HG03159 (cell line): ENCODE data around the gene PTCSC3.

ENCODE experiments used
- ATAC-seq: cut with Tn5 transposase; IDR thresholded peaks from one replicate; pipeline ENCODE4 v1.9.1; 2021; ENCODE audit warnings: mild to moderate bottlenecking, moderate library complexity; ENCODE audit not compliant: unreplicated experiment

PTCSC3 gene

DNA sequence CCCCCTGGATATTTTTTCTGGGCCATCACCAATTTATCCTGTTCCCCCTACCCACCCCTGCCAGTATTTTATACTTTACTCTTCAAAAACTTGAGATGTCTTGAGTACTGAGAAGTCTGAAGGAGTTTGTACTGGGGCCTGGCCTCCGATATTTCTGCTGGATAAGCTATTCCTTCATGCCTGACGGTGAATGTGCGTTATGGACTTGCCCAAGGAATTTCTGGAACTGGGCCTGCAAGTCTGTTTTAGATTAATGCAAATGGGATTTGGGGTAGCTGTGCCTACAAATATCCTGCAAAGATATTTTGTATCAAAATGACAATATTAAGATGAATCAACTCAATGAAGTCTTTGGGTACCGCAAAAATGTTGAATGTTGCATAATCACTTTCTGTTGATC lies at the start of gene PTCSC3:
PTCSC3 (minus strand) TSS at position 199 of the 400 bp plus-strand sequence.
- ATAC-seq = no peak

DNA sequence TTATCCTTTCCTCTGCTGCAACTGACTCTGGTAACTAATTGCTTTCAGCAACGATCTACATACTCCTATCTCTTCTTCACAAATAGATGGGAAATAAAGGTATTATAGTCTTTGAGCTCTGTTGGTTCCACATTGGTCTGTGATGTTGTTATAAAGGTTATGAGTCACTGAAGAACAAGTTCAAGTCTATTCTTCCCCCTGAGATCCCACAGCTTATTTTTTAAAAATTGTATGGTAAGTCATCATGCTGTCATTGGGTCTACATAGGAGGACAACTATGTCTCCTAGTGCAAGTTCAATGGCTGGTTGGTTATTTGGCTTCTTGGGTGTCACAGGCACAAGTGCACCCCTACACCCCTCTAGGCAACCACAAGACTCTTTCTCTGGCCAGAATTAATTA lies 49.6 kb upstream of the PTCSC3 start:
- ATAC-seq = no peak

DNA sequence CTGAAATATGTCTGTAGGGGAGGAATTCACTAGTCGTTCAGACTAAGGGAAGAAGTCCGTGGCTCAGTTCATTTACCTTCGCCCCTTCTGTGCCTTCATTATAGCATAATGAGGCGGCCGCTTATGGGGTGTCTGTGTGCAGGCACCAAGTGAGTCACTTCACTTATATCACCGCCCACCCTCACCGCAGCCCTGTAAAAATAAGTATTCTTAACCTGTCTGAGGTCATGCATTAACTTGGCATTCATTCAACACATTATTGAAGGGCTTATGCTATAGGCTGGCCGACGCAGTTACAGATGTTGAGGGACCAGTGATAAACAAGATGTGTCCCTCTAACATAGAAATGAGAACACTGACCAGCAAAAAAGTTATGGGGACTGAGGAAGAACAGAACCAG lies 47.7 kb upstream of the PTCSC3 start:
- ATAC-seq = no peak

DNA sequence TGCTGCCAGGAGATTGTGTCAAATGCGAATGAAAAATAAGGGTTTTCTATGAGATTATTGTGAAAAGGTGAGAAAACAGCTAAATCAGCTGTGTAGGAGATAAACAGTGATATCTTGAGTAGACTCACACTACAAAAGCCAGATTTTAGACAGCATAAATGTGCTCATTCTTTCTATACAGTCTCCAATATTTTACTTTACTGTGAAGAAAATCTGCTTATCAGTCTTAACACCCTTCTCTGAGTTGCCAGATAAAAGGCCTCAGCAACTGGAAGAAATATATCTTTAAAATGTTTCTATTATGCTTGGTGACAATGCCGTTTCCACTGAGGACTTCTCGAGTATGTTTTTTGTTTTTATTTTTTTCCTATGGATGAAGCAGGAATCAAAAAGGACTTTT lies 47.0 kb upstream of the PTCSC3 start:
- no peak for ATAC-seq

DNA sequence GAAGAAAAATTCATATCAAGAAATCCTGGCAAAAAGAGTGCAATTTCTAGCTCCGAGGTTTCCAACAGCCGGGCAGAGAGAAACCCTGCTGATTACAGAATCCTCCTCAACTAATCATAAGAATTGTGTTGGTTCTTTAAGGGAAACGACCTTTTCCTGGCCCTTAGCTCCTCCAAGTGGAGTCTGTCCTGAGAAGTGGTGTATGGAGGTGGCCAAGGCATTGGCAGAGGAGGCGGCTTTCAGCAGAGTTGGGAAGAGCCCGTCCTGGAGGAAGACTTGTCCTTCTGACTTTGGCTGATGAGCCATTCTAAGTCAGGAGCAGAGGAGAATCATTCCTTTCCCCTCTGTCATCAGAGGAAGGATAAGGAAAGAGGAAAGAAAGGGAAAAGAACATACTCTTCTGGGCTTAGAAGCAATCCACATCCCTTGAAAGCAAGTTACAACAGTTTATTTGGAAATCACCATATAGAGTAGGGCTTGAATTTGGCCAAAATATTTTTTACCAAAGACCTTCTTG lies 46.5 kb upstream of the PTCSC3 start:
- ATAC-seq = no peak

DNA sequence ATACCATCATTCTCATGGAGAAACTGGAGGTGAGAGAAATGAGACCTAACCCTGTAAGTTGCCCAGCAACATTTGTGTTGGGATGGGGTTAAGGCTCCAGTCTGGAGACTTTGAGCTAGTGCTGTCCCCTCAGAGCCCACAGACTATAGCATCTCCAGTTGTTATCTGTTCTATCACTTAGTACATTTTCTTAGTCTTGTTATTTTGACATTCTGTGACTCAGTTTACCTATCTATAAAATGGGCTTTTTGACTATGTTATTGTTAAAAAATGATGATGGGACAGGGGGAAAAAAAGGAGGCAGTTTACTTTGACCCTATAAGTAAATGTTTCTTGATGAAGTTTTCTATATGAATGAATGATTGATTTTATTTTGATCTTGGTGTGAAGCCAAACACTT lies 45.8 kb upstream of the PTCSC3 start:
- no peak for ATAC-seq

DNA sequence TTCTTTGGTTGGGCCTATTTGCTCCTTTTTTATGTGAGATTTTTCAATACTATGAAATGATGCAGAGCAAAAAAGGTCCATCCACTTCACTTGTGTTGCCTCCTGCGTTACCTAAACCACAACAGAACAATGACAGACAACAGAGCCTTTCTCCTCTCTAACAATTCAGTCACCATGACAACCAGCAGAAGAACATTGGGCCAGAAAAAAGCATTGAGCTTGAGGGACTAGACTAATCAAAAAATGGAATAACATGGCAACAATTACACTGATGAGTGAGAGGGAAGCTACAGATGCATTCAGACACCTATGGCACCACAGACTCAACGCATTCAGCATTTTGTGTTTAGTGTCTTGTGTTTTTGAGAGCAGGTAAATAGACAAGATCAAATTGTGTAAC lies 44.6 kb upstream of the PTCSC3 start:
- ATAC-seq = no peak

DNA sequence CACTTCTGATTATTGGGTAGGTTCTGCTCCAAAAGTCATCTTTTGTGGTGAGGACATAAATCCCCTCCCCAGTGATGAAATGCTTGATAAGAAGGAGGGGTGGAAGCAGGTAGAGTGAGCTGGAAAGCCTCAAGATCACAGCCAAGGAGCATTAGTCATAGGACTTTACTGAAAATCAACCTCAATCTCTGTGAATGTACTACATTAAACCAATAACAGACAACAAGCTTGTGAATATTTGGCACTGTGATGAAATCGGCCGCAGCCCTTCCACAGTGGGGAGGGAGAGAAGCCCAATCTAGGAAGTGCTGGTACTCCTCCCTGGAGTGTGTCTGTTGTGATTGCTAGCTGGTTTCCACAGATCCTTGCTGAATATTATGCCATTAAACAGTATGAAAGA lies 41.2 kb upstream of the PTCSC3 start:
- no peak for ATAC-seq

DNA sequence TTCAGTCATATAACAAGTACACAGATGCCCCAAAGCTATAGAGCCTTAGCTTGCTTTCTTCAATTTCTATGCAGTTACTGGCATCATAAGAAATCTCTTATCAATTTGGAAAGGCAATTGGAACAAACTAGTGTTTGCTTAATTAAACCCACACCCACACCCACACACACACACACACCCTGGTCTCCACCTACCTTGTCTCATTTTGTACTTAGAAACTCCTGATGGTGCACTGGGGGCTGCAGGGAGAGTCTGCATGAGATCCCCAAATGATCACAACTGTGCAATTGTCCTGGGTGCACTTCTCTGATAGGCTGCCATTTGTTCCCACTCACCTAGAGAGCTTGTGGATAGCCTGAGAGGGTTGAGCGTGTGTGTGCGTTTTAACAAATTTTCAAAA lies 40.5 kb upstream of the PTCSC3 start:
- no peak for ATAC-seq

DNA sequence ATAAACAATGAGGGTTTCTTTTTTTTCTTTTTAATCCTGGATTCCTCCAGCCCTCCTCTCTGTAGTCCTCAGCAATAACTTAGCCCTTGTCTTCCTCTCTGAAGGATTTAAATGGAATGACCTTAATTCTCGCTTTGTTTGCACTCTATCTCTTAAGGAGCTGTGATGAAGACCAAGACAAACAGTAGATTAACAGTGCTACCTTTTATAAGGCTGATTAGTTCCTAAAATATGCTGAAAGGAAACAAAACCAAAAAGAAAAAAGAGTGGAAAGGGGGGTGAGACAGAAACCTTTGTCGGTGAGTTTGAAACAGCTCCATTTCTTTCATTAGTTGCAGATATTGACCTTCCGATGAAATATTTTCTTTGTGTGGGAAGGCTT lies 38.7 kb upstream of the PTCSC3 start:
- ATAC-seq = no peak

DNA sequence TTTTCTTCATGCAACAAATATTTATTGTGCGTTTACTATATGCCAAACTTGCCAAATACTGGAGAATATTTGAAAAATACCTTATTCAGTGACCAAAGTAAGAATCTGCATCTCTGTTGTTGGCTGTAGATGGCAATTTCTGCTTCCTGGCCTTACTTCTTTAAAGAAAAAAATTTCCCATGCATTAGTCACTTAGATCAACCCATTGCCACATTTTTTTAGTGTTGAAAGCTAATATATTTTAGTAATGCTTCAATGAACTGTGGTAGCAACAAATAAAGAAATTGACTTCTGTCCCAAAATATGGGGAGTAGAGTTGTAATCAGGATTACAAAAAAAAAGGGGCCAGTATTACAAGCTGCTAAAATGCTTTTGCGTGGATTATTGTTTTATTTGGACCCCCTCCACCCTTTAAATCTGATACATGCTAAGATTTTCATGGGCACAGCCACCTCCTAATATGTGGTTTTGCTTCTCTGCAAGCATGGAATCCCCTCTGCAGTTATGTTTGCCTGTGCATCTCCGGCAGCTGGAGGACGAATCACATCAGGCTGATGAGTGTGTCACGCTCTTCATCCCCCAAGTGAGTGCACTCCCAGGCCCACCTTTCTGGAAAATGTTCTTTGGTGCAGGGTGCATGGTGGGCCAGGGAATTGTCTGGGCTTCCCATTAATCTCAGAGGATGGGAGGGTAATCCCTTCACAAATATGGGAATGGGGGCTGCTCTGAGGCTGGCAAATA lies 38.1 kb upstream of the PTCSC3 start:
- ATAC-seq = no peak

DNA sequence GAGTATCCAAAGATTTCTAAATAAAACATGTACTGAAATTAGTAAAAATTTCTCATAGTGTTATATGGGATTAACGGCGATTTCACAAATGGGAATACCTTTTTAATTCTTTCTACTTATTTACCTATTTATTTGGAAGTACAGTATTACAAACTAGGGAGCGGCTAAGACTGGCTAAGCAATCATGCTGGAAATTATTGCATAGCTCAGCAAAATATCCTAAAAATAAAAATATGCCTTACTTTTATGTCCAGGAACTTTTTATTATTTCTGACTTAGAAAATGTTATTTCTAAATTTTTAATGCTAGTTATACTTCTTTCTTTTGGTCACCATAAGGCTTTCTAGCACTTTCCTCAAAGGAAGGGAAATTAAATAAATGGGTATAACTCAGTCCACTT lies 36.5 kb upstream of the PTCSC3 start:
- no peak for ATAC-seq

DNA sequence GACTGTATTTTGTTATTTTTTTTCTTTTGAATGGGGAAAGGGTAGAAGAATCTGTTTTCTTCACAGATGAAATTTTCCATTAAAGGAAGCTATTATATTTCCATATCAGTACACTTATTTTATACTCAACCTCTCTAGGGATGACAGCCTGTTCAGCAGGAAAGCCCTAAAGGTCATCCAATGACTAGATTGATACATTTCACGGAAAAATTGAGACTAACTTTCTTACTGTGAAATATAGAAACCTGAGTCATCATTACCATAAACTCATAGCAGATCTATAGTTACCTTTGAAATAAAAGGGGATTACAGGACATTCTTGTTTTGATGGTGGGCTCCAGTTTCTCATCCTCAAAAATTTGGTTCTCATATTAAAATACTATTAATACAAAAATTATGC lies 36.1 kb upstream of the PTCSC3 start:
- ATAC-seq = no peak

DNA sequence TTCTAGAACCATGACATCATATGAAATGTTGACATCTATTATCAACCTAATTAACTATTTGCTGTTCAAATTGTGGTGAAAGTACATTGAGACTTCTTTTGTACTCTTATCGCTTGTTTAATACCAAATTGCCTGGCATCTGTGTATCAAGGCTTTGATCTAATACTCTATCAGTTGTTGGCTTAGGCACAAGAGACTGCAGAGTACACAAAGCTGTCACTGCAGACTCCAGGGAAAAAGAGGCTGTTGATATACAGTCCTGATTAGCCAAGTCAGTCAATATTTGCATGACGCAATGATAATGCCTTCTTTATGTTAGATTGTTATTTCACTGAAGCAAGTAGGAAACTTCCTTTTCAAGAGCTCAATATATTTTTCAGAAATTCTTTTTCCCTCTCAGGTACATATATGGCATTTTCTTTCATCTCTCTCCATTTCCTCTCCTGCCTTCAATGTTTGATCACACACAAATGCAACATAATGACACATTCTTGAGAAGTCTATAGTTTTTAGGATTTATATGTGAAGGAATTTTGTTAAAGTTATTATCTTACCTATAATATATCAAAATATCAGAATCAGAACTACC lies 32.3 kb upstream of the PTCSC3 start:
- ATAC-seq = no peak

DNA sequence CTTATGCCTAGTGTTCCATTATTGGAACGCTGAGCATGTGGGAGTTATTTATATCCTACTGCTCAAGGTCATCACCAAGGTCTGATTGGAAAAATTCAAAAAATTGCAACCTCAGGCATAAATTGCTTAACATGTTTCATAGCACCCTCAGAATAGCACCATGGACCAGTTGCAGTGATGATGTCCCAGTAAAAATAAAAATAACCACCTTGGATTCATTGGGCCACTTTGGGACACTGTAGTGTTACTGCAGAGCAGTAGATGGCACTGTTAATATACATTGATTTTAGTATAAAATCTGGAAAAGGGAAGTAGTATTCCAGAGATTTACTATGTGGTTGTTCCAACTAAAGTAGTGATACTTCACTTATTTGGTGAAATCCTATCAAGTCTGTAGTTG lies 31.0 kb upstream of the PTCSC3 start:
- no peak for ATAC-seq

DNA sequence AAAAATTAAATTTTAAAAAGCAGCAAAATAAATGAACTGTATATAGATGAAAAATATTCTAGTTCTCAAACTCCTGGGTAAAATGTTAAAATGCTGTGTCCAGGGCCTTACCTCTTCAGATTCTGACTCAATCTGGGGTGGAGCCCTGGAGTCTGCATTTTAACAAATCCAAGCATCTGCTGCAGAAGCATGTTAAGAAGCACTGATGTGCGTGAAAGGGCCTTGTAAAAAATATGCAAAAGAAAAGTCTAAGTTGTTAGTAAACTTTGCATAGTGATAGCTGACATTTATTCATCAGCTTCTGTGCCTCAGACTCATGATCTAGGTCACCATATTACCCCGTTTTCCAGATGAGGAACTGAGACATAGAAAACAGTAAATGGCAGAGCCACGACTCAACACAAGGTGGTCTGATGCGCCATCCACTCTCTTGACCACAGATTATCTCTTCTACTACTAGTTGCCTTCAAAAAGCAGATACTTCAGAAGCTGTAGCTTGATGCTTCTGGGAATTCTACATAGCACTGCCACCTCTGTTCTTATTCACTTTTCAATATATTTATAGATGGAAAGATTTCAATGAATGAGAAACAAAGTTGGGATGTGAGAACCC lies 28.0 kb upstream of the PTCSC3 start:
- ATAC-seq = no peak

DNA sequence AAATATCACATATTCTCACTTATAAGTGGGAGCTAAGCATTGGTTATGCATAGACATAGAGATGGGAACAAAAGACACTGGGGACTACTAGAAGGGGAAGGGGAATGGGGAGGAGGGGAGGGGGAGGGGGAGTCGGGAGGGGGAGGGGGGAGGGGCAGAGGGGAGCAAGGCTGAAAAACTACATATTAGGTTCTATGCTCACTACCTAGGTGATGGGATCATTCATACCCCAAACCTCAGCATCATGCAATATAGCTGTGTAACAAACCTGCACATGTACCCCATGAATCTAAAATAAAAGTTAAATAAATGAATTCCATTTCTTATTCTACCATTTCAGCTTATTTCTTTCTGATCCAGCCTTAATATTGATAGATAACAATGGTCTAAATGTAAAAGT lies 21.9 kb upstream of the PTCSC3 start:
- no peak for ATAC-seq

DNA sequence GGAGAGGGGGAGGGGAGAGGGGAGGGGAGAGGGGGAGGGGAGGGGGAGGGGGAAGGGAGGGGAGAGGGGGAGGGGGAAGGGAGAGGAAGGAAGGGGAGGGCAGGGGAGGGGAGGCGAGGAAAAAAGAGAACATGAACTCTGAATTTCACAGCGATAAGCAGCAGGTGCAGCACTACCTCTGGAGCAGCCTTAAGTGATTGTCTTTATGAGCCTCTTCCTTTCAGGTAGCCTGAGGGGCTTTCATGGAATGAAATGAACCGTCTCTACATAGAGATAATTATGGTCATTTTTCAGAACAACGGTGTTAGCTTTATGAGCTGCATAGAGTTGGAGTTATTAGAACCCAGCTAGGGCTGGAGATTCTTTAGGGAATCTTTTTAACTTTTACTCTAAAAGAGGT lies 18.1 kb upstream of the PTCSC3 start:
- ATAC-seq = no peak

DNA sequence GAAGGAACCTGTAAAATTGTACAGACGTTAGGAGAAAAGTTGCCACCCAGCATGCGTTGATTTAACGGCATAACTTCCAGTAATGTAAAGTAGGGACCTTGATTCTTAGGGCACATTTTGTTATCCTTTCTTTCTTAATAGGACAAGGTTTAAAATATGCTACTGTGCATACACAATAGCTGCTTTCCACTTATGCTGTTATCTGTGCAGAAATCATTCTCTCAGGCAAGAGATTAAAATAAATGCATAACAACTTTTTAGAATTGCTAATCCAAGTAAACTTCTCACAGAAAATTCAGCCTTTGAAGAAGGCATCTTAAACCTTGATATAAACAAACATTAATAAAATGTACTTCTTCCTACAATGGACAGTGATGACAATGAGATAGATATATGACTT lies 16.0 kb upstream of the PTCSC3 start:
- ATAC-seq = no peak

DNA sequence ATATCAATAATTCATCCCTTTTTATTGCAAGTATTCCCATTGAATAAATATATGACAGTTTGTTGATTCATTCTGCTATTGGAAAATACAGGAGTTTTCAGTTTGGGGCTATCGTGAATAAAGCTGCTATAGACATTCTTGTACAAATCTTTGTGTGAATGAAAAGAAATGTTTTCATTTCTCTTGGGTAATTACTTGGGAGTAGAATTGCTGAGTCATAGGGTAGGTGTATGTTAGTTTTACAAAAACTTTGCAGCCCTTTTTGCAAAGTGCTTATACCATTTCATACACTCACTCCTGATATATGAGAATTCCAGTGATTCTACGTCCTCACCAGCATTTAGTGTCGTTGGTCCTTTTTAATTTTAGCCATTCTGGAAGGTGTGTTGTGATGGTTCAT lies 6.9 kb upstream of the PTCSC3 start:
- no peak for ATAC-seq

DNA sequence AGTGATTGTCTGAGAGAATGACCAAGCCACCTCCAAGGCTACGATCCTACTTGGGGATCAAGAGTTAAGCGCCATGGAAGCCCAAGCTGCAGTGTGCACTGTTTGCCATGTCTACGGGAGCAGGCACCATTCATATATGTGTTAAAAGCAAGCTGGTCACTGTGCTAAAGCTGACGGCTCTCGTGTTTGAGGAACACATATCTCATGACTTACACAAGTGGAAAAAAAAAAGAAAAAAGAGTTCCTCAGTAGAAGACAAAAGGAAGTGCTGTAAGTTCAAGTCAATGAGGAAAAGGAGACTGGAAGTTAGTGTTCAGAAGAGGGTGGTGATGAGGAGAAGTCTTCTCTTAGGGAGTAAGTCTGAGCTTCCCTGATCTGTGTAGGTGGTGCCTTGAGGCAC lies 4.9 kb upstream of the PTCSC3 start:
- no peak for ATAC-seq

DNA sequence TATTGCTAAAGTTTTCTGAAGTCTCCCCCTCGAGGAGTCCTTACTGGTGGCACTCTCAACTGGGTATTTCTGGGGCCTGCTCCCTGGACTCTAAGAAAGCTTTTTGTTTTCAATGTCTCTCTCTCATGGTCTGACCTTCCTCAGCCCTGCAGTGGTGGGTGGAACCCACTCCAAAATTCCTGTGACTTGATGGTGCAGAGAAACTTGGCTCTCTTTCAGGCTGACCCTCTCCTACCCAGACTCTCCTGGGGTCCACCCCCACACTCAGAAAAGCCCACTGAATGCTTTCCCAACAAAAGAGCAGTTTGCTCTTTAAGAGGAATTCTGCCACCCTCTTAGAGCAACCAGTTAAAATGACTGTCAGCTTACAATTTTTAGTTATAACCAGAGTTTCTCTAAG lies 967 bp upstream of the PTCSC3 start:
- no peak for ATAC-seq
